HG03439 (cell line): ENCODE data around the gene ST6GALNAC6.
A peak's percentile ranks its signal among the peaks of the same experiment; 100 is the strongest.
"Not testable (repeated sequence)": the region's sequence is repeated elsewhere in the genome, so short reads cannot be mapped to it uniquely, and the experiment has no call there.

ENCODE experiments used
- ATAC-seq: cut with Tn5 transposase; IDR thresholded peaks from one replicate; pipeline ENCODE4 v1.9.1; 2021; ENCODE audit warnings: mild to moderate bottlenecking, moderate library complexity; ENCODE audit not compliant: unreplicated experiment

Gene ST6GALNAC6

DNA sequence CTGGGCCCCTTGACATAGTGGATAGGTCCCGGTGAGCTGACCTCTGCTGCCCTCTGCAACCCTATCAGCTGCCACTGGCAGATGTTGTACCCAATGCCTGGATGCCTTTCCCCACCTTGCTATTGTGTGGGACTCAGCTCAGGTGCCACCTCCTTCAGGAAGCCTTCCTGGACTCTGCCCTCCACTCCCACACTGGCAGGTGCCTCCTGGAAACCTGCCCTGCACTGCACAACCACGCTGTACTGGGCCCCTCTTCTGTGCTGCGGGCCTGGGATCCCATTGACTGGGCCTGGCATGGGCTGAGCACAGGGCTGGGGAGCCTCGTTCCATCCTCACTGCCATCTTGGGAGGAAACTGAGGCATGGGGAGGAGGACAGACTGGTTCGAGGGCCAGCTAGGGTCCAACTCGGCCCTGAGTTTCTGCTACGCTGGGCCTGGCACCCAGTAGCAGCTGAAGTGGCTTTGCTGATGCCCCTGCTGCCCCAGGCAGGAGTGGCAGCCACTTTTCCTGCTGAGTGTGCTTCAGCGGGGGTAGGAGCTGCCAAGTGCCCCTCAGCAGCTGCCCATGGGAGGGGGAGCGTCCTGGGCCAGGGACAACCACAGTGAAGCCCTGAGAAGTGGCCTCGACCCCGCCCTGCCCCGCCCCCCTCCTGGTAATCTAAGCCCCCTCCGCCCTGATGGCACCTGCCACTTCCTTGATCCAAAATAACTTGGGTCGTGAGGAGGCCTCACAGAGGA, 23.2 kb downstream of the ST6GALNAC6 start:
- ATAC-seq = no peak

GRCh38 chr9:127875306-127875966, 24.0 kb downstream of the ST6GALNAC6 start:
- ATAC-seq = no peak

- no peak for ATAC-seq
These were observed 24.8 kb downstream of the ST6GALNAC6 start for GRCh38 chr9:127874301-127875221.

- ATAC-seq = no peak
These were observed 25.5 kb downstream of the ST6GALNAC6 start for GRCh38 chr9:127873886-127874285.

- no peak for ATAC-seq
These were observed 26.1 kb downstream of the ST6GALNAC6 start for GRCh38 chr9:127873223-127873691.

DNA sequence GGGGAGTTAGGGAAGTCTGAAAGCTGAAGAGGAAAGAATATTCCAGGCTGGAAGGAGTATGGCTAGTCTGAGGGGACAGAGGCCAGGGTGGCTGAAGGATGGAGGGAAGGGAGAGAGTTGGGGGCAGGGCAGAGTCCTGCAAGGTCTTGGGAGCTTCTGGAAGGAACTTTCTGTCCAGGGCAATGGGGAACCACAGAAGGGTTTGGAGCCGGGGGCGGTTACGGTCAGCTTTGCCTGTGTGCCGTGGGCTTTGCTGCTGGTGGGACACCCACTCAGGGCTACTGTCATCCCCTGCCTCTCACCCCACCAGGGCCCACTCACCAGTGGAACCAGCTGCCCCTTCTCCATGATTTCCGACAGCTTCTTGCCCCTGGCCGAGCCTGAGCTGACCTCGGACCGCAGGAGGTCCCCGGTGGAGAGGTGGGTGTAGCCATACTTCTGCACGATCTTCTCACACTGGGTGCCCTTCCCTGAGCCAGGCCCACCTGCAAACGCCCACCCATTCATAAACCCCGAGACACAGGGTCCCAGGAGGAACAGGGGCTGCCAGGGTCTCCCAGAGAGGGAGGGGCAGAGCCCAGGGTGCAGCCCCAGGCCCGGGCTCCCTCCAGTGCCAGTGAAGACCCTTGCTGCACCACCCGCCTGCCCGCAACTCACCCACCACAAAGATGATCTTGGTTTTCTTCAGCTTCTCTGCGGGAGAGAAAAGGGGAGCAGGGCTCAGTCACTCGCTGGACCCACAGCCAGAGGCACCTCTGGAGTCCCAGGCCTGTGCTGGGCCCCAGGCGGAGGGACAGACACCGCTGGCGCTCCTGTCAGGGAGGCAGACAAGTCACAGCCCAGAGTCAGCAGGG, 26.8 kb downstream of the ST6GALNAC6 start:
- no peak for ATAC-seq

DNA sequence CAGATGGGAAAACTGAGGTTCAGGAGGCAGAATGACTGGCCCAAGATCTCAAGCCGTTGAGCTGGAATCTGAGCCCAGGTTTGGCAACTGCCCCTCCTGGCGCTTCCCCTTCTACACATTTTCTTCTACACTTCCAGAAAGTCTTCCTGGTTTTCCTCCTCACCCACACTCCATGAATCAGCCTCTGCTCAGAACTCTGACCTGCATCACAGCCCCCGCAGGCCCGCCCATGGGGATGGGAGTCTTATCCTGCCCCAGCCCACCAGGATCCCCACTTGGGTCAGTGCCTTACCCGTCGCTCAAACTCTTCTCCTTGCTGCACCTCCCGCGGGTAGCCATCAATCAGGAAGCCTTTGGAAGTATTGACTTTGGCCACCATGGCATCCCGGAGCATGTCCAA, 27.9 kb downstream of the ST6GALNAC6 start:
- no peak for ATAC-seq

GRCh38 chr9:127870887-127871286, 28.5 kb downstream of the ST6GALNAC6 start:
- no peak for ATAC-seq

GRCh38 chr9:127870153-127870491, 29.3 kb downstream of the ST6GALNAC6 start:
- not testable (repeated sequence) for ATAC-seq

DNA sequence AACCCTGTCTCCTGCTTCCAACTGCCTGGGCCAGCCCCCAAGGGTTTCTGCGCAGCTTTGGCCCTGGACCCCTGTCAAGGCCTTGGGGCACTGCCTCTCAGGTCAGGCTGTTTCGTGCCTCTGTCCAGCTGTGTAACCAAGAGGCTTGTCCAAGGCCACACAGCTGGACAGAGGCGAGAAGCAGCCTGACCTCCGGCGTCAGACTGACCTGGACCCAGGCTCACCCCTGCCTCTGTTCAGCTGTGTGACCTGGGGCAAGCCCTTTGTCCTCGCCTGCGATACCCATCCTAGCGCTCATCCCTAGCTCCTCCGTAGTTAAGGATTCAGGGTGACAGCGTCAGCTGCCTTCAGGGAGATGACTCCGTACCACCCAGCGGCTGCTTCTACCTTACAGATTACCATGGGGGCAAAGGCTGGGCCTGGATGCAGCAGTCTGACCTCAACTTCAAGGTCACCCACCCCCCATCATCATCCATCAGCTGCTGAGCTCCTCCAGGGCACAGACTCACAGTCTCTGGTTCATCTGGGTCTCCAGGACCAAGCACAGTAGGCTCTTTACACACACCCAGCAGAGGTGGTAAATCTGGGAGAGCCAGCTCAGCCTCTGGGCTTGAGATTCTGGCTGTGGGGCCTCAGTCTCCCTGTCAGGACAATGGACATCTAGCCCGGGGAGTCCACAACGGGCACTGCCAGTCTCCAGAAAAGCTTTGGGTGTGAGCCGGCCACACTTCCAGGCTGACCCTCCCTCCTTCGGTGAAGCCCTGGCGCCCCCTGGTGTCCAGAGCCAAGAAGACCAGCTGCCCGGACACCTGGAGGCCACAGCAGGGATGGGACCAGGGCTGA, 29.9 kb downstream of the ST6GALNAC6 start:
- ATAC-seq = peak; percentile 63

- no peak for ATAC-seq
These were observed 31.0 kb downstream of the ST6GALNAC6 start for GRCh38 chr9:127868278-127868902.

DNA sequence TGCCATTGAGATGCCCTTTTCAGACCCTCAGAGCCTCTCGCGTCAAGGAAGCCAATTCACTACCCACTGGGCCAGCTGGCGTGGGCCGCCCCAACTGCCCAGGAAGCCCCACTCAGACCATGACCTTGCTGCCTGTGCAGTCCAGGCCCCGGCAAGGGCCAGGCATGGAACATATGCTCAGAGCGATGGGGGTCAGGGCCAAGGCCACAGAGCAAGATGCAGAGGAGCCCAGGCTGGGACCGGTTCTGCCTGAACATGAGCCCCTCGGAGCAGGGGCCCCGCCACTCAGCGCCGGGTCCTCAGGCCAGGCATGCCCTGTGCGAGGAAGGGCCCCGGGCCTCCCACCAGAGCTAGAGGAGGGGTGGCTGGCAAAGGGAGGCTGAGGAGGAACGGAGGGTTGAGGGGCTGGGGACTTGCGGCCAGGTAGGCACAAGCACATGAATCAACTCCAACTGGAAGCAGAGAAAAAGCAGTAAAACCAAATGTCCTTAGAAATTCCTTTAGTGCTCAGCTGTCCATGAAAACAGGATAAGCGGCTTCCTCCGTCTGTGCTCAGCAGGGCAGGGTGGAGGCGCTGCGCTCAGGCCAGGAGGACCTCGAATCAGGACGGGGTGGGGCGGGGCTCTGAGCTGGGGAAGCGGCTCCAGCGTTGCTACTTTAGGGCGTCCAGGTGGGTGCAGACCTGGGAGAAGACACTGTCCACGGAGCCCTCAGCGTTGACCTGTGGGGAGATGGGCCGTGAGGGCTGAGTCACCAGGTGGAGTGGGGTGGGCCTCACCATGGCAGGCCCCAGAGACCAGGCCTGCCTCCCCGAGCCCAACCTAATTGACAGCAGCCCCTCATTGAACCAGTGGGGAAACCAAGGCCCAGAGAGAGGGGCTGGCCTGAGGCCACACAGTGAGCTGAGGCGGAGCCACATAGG, 31.8 kb downstream of the ST6GALNAC6 start:
- ATAC-seq = no peak

DNA sequence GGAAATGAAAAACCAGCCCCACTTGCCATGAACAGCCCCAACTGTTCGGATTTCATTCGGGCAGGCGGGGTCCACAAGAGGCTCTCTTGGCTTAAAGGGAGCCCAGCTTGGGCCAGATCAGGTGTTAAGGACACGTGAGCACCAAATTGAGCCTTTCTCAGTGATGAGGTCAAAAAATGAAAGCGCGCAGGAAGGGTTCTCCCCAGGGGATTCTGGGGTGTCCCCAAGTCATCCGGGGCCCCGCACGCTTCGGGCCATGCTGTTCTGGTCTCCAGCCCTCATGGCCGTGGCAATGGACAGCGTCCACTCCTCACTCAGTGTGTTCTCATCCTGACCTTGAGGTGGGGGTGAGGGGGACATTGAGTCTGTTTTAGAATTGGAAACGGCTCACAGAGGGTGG, 32.9 kb downstream of the ST6GALNAC6 start:
- no peak for ATAC-seq

- ATAC-seq = no peak
These were observed 33.5 kb downstream of the ST6GALNAC6 start for GRCh38 chr9:127865645-127866464.

GRCh38 chr9:127863191-127863621, 36.2 kb downstream of the ST6GALNAC6 start:
- no peak for ATAC-seq

- no peak for ATAC-seq
These were observed 37.1 kb downstream of the ST6GALNAC6 start for GRCh38 chr9:127862075-127863011.
